ENCODE results near the gene ZNF385C. TPM values are rescaled to one million over a fixed set of nuclear protein-coding genes. Genes with fewer than 3 reads are reported as not detected.
"Not testable (repeated sequence)": the region's sequence is repeated elsewhere in the genome, so short reads cannot be mapped to it uniquely, and the experiment has no call there.

The ZNF385C gene
- total RNA-seq, result 0.10 TPM in 1 of 2 replicates, not detected in the other

- DNase-seq (ENCODE audit: low read depth), result no peak
Measured at GRCh38 chr17:42097691-42098631, at the start of gene ZNF385C. TSS of gene ZNF385C (minus strand) at chr17:42098473. CDS start at chr17:42063056, 35,417 bp downstream.

- no peak for DNase-seq (ENCODE audit: low read depth)
Measured at GRCh38 chr17:42146911-42147607, 48.8 kb upstream of the ZNF385C start.

GRCh38 chr17:42143138-42143537, 44.9 kb upstream of the ZNF385C start:
- DNase-seq (ENCODE audit: low read depth), result peak; percentile 46

- DNase-seq (ENCODE audit: low read depth), result peak; percentile 11
Measured at GRCh38 chr17:42142371-42142896, 44.2 kb upstream of the ZNF385C start.

- no peak for DNase-seq (ENCODE audit: low read depth)
Measured at GRCh38 chr17:42141382-42141781, 43.1 kb upstream of the ZNF385C start.

GRCh38 chr17:42140690-42141089, 42.4 kb upstream of the ZNF385C start:
- not testable (repeated sequence) for DNase-seq (ENCODE audit: low read depth)

GRCh38 chr17:42138749-42139492, 40.6 kb upstream of the ZNF385C start:
- DNase-seq (ENCODE audit: low read depth), result no peak

GRCh38 chr17:42136654-42137051, 38.4 kb upstream of the ZNF385C start:
- DNase-seq (ENCODE audit: low read depth), result no peak

GRCh38 chr17:42135664-42136653, 37.7 kb upstream of the ZNF385C start:
- DNase-seq (ENCODE audit: low read depth), result peak; percentile 88

GRCh38 chr17:42135151-42135550, 36.9 kb upstream of the ZNF385C start:
- DNase-seq (ENCODE audit: low read depth), result no peak

GRCh38 chr17:42133461-42134041, 35.3 kb upstream of the ZNF385C start:
- DNase-seq (ENCODE audit: low read depth), result peak; percentile 69

GRCh38 chr17:42132941-42133340, 34.7 kb upstream of the ZNF385C start:
- peak; percentile 95 for DNase-seq (ENCODE audit: low read depth)

GRCh38 chr17:42131981-42132432, 33.7 kb upstream of the ZNF385C start:
- DNase-seq (ENCODE audit: low read depth), result peak; percentile 59

GRCh38 chr17:42131232-42131631, 33.0 kb upstream of the ZNF385C start:
- DNase-seq (ENCODE audit: low read depth), result no peak

GRCh38 chr17:42130310-42130936, 32.1 kb upstream of the ZNF385C start:
- no peak for DNase-seq (ENCODE audit: low read depth)

- DNase-seq (ENCODE audit: low read depth), result no peak
Measured at GRCh38 chr17:42129109-42129837, 31.0 kb upstream of the ZNF385C start.

GRCh38 chr17:42127414-42127813, 29.1 kb upstream of the ZNF385C start:
- DNase-seq (ENCODE audit: low read depth), result no peak

GRCh38 chr17:42126836-42127235, 28.6 kb upstream of the ZNF385C start:
- DNase-seq (ENCODE audit: low read depth), result no peak

- no peak for DNase-seq (ENCODE audit: low read depth)
Measured at GRCh38 chr17:42125565-42125964, 27.3 kb upstream of the ZNF385C start.
